DMS 273 treated with DMSO at 0.1 percent for 48 hours (cell line): ENCODE measurements around the gene SEL1L3.

Experiments
- DNase-seq: peaks from one replicate; lab custom pipeline; 2025; lab: John Stamatoyannopoulos, UW

SEL1L3 gene

DNA sequence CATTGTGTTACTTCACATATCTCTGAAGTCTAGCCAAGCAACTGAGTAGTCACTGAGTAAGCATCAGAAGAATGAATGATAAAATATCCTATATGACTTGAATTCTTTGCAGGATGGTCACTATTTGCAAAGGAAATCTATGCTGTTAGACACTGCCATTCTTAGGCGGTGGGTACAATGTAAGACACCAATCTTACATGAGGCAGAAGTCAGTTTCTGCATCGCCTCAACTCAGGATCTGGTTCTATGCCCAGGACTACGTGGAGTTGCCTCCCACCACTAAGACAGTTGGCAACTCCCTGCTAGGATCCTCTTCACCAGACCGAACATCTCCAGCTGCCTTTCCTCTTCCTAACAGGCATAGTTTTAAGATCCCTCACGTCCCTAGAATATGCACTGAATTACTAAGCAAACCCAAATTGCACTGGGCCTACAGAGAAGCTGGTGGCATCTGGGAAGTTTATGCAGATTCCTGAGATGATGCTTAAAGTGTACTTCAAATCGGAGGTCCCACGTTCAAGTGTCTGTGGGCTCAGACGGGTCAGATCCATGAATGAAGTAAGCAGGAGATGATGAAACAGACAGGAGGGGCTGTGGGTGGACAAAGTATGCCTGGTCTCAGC is 45.6 kb downstream of the SEL1L3 start:
- no peak for DNase-seq

DNA sequence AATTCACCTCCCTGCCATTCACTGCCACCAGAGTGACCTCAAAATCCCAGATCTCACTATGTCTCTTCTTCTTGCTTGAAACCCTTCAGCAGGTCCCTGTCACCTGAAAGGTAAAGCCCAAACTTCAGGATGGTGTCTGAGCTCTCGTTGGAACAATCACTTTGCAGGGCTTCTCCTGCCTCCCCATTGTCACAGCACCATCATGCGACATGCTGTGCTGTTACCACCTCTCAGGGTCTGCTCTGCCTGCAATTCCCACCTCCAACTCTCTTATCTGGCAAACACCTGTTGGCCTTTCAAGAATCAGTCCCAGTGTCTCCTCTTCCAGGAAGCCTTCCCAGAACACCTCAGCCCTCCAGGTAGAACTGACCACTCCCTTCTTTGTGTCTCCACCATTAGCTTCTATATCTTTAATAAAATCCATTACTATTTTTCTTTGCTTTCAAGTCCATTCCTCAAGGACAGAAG is 46.2 kb downstream of the SEL1L3 start:
- no peak for DNase-seq

DNA sequence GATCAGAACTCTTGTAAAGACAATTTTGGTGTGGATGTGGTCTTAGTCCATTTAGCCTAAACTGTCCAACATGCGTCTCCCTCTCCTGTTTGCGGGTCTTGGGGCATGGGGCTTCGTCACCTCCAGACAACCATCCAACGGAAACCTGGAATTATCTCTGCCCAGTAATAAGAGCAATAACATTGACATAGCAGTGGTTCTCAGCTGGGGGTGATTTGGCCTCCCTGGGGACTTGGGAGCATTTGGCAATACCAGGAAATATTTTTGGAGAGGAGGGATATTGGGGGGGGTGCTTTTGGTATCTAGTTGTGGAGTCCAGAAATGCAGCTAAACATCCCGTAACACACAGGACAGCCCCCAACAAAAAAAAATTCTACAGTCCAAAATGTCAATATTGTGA is 47.2 kb downstream of the SEL1L3 start:
- DNase-seq, result no peak

DNA sequence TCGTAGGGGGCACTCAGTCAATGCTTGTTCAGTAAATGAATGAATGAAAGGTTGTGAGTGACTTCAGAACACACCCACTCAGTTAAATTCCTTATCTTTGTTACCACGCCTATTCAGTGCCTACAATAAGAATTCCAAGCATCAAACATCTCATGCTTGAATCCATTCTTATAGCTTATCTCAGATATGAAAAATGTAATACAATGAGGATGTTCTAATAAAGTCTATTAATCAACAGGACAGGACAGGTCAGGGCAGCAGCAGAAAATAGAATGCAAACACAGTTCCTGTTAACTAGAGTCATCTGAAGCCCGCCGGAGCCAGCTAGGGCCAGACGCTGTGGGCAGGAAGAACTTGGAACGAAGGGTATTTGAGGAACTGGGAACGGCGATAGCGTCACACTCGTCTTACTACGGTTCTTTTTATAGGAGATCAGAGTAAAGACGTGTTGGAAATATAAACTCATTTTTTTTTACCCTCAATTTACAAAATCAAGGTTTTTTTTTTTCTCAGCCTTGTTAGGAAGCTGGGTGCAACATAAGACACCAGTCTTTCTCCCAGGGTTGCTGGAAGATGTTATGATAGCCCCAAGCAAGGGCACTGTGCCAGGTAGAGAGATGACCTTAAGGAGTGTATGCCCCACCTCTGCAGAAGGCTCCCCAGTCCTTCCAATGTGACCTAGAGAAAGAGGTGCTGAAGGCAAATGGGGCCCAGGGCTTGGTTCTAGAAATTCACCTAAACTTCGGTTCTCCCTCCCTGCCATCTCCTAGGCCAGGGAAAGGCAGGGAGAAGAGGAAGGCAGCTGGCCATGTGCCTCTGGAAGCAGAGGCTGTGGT is 48.3 kb downstream of the SEL1L3 start:
- no peak for DNase-seq

- DNase-seq, result no peak
Measured at GRCh38 chr4:25813448-25814106, 49.2 kb downstream of the SEL1L3 start.

DNA sequence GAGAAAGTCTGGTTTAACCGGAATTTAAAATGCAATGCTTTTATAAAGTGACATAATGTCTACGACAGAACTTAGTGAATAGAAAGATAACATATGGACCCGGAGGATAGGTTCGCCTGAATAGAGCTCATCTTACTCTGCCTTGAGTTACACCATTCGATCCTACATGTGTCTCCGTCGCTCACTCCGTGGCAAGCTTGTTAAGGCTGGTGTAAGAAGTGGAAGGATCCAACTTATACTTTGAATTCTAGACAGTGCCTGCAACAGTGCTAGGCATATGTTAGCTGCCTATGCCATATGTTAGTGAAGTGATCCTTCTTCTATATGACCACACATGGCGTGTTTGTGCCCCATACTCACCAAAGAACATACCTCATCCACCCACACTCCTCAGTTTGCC is 50.9 kb downstream of the SEL1L3 start:
- DNase-seq, result no peak

- no peak for DNase-seq
Measured at GRCh38 chr4:25811374-25811690, 51.5 kb downstream of the SEL1L3 start.

- no peak for DNase-seq
Measured at GRCh38 chr4:25810461-25811373, 52.1 kb downstream of the SEL1L3 start.

DNA sequence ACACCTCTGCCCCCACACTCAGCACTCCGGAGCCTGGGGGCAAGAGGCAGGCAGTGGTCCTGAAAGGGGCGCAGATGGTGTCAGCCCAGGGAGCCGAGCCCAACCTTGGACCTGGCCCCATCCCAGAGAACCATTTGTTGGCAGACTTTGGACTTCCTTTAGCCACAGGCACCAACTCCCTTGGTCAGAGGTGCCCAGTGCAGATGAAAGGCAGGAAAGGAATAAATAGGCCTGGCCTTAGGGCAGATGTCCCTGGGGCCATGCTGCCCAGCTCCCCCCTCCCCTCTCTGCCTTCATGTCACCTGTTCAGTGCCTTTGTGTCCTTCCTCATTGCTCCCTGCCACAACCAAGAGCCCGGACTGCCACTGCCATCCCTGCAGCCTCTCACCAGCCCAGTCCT is 52.8 kb downstream of the SEL1L3 start:
- DNase-seq, result no peak

DNA sequence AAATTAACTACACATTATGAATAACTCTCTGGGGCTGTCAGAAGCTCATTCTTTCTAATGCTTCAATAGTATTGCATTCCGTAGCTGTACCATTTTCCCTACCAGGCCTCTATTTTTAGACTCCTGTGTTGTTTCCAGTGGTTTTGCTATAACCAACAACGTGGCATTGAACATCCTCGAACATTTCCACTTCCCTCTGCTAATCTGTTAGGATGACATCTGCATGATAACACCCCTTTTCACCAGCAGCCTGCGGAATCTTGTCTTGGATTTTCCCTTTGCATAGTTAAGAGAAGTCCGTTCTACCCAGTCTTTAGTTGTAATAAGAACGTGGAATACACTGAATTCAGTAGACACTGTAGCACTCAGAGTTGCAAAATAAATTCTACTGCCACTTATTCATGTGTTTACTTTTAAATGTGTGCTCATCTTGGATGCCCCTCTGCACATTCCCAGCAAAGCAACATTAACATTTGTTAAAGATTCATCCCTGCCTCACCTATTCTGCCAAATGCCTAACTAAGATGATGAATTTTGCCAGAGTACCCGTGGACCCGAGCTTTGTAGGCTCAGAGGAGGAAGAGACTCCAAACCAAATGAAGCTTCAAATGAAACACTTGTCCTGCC is 55.6 kb downstream of the SEL1L3 start:
- no peak for DNase-seq

DNA sequence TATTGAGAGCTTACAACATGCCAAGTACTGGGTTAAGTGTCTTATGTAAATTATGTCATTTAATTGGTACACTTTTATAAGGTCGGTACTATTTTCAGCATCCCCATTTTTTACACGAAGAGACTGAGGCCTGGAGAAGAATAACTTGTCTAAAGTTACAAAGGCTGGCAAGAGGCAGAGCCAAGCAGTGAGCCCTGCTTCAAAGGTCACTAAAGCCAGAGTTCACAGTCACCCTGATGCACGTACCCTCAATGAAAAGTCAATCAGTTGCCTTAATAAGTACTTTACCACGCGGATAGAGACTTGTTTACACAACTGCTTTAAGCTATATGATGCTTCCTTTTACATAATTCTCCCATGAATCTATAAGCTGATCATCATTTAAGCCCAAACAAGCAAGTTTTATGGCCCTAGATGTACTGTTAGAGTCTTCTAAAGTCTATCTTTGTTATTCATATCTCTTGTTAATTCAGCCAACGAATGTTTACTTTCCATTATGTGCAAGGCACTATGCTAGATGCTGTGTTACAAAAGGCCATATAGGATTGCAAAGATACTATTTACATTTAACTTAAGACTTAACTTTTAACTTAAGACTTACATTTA is 57.4 kb downstream of the SEL1L3 start:
- DNase-seq, result no peak

GRCh38 chr4:25803720-25804225 is 59.0 kb downstream of the SEL1L3 start:
- DNase-seq, result no peak

GRCh38 chr4:25801594-25801993 is 61.2 kb downstream of the SEL1L3 start:
- no peak for DNase-seq

DNA sequence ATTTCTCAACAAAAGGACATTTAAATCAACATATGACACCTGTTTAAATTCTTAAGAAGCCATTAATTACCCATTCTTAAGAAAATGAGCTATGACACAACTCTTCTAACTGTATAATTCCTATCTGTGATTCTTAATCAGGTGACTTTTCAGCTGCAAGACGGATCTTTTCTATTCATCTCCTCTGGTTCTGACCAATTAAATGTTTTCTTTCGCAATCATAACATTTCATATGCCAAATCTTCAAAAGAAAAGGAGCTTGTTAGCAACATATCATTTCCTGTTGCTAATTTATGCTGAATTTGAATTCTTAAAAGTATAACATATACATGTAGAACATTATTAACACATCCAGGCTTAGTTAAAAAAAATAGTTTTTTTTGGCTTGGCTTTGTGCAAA is 62.5 kb downstream of the SEL1L3 start:
- no peak for DNase-seq

GRCh38 chr4:25799522-25799921 is 63.3 kb downstream of the SEL1L3 start:
- DNase-seq, result no peak

DNA sequence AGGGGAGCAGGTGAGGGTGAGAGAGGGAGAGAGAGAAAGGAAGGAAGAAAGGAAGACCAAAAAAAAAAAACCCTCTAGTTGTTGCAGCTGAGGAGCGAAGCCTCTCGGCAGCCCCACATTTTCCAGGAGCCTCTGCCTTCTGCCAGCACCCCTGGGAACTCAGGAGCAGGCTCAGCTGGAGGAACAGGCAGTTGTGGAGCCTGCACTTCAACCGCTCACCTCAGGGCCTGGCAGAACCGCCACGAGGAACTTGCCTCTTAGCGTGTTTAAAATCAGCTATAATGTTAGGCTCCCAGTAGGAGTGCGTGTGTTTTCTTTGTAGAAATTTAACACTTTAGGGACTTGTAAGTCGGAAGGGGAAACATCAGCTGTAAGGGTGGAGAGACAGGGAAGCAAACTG is 65.7 kb downstream of the SEL1L3 start:
- no peak for DNase-seq

- DNase-seq, result no peak
Measured at GRCh38 chr4:25795566-25796454, 67.0 kb downstream of the SEL1L3 start.

DNA sequence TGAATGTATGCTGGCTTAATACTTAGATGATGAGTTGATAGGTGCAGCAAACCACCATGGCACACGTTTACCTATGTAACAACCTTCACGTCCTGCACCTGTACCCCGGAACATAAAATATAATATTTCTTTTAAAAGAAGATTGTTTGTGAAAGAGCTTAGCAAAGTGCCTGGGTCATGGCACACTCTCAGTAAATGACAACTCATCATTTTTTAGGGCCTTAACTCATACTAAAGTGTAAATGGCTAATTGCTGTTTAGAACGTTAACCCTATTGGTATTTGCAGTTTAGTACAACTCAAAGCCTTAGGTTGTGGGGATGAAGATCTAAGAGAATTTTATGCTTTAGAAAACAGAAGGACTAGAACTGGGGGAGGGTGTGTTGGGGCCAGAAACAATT is 67.7 kb downstream of the SEL1L3 start:
- DNase-seq, result no peak

DNA sequence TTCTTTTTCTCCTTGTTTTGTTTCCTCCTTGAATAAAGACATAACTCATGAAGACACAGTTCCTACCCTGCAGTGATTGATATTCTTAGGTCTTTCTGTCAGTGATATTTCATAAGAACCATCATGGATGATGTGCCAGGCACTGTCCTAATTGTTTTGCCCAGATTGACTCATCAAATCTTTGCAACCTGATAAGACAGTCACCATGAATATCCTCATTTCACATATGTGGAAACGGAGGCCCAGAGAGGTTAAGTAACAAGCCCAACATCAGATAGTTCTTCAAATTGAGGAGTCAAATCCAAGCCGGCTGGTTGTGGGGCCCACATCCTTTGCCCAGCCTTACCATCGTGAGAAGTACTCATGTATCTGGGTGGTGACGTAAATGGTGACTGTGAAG is 69.9 kb downstream of the SEL1L3 start:
- no peak for DNase-seq

- DNase-seq, result no peak
Measured at GRCh38 chr4:25792200-25792791, 70.5 kb downstream of the SEL1L3 start.
